DND-41 (cell line): ENCODE measurements around the gene MAFB.

Experiments
- ATAC-seq: fragments of 200-7000 bp; cut with Tn5 transposase; 3 replicates; pipeline ENCODE4 v1.9.1; 2021; ENCODE audit warnings: low read depth; ENCODE audit not compliant: insufficient read depth
- DNase-seq: peaks from one replicate; pipeline ENCODE4 v3.0.0-alpha.2; 2020
- H2AFZ ChIP-seq: 2 replicates; pipeline ENCODE4 v1.6.0; 2012; ENCODE audit warnings: low read depth, low read length
- H3K27ac ChIP-seq: 2 replicates; pipeline ENCODE4 v1.5.1; 2012; ENCODE audit warnings: low read length, inconsistent platforms
- H3K27me3 ChIP-seq: fragments of 200-600 bp; sonication (generic); 2 replicates; pipeline ENCODE4 v1.6.0; 2012; ENCODE audit warnings: low read length, mild to moderate bottlenecking, inconsistent platforms; ENCODE audit not compliant: insufficient read depth, poor library complexity
- H3K36me3 ChIP-seq: 2 replicates; pipeline ENCODE4 v1.5.1; 2012; ENCODE audit warnings: low read length, inconsistent platforms; ENCODE audit not compliant: insufficient read depth
- H3K4me1 ChIP-seq: 2 replicates; pipeline ENCODE4 v1.5.1; 2012; ENCODE audit warnings: mild to moderate bottlenecking, low read length; ENCODE audit not compliant: insufficient read depth
- H3K4me2 ChIP-seq: 2 replicates; pipeline ENCODE4 v1.6.0; 2012; ENCODE audit warnings: mild to moderate bottlenecking, moderate library complexity, low read length, inconsistent platforms; ENCODE audit not compliant: insufficient read depth
- H3K4me3 ChIP-seq, 2 experiments: fragments of 200-600 bp in 1 of 2; shearing (Covaris generic) in 1 of 2; 2 replicates each; pipeline ENCODE4 v1.5.1; 2012 to 2016; ENCODE audit warnings: inconsistent platforms in 2 of 2, low read length in 2 of 2, mild to moderate bottlenecking in 2 of 2, low read depth in 1 of 2, moderate library complexity in 1 of 2
- H3K79me2 ChIP-seq: 2 replicates; pipeline ENCODE4 v1.6.0; 2012; ENCODE audit warnings: low read length, inconsistent platforms; ENCODE audit not compliant: insufficient read depth
- H3K9ac ChIP-seq: 2 replicates; pipeline ENCODE4 v1.6.0; 2012; ENCODE audit warnings: low read depth, mild to moderate bottlenecking, inconsistent platforms, low read length, moderate library complexity
- H3K9me3 ChIP-seq: 2 replicates; pipeline ENCODE4 v1.5.1; 2012; ENCODE audit warnings: low read length, moderate library complexity, mild to moderate bottlenecking, inconsistent platforms; ENCODE audit not compliant: insufficient read depth, severe bottlenecking
- H4K20me1 ChIP-seq: 2 replicates; pipeline ENCODE4 v1.6.0; 2012; ENCODE audit warnings: low read length; ENCODE audit not compliant: insufficient read depth
- CTCF ChIP-seq: IDR thresholded peaks from 2 replicates; pipeline ENCODE4 v1.5.1; 2012; ENCODE audit warnings: borderline replicate concordance, low read length, moderate library complexity, mild to moderate bottlenecking; ENCODE audit not compliant: poor library complexity, severe bottlenecking; ENCODE audit errors: extremely low read depth
- EZH2 ChIP-seq: IDR thresholded peaks from 3 replicates; pipeline ENCODE4 v1.6.1; 2012; ENCODE audit warnings: borderline replicate concordance, low read depth, mild to moderate bottlenecking, moderate library complexity, low read length, inconsistent platforms; ENCODE audit not compliant: severe bottlenecking

MAFB gene

GRCh38 chr20:40694246-40694645 lies 5.2 kb upstream of the MAFB start:
- H3K9me3 ChIP-seq, result no peaks in the 10 kb centered on the region
- DNase-seq (no peak), ATAC-seq (no peak)
- H3K4me3 ChIP-seq, result no peak overlapping the region
- TF ChIP-seq CTCF (no peak), EZH2 (no peak)
- no peak overlapping the region for H3K27ac ChIP-seq
- peaks cover 11% of the 10 kb centered on the region for H3K4me1 ChIP-seq
- H3K9ac ChIP-seq, result no peak overlapping the region
- no peak overlapping the region for H3K4me2 ChIP-seq
- H3K36me3 ChIP-seq, result no peaks in the 10 kb centered on the region
- H3K79me2 ChIP-seq, result no peaks in the 10 kb centered on the region
- H3K27me3 ChIP-seq, result peaks cover 5% of the 10 kb centered on the region
- no peak overlapping the region for H2AFZ ChIP-seq
- H4K20me1 ChIP-seq, result no peaks in the 10 kb centered on the region

DNA sequence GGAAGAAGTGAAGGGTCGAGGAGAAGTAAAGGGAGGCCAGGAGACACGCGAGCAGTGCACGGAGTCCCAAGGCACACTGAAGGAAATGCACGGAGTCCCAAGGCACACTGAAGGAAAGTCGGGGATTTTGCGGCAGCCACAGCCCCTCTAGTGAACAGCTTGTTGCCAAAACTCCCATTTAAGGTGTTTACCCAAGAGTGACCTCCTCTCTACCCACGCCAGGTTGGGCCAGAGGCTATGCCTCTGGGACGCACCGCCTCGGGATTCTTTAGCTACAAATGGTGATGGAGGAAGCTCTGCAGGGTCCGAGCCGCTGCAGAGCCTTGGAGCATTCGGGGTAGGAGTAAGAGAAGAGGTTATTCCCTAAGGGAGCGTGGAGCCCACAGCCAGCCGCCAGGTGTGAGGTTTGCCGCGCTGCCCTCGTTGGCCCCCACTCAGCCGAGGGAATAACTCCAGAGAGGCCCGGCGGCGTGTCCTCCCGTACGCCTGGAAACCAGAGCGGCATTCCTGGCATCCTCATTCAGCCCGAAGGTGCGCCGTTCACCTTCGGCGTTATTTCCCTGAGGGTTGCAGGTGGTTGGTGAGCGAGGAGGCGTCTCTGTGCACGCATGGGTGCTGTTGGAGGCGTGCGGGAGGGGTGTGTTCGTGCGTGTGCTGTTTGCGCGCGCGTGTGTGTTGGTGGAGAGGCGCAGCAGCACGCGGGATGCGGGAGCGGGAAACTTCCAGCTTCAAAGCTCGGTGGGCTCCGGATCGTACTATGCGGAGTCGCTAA lies 3.4 kb upstream of the MAFB start:
- no peak overlapping the region for H3K9ac ChIP-seq
- H3K27me3 ChIP-seq, result peaks cover 3% of the 10 kb centered on the region
- H3K4me1 ChIP-seq, result peaks cover 24% of the 10 kb centered on the region
- no peak overlapping the region for H3K4me3 ChIP-seq
- ATAC-seq (no peak), DNase-seq (no peak)
- no peak overlapping the region for H3K4me2 ChIP-seq
- no peaks in the 10 kb centered on the region for H4K20me1 ChIP-seq
- H2AFZ ChIP-seq, result no peak overlapping the region
- no peaks in the 10 kb centered on the region for H3K36me3 ChIP-seq
- no peaks in the 10 kb centered on the region for H3K79me2 ChIP-seq
- no peak overlapping the region for H3K27ac ChIP-seq
- no peaks in the 10 kb centered on the region for H3K9me3 ChIP-seq
- TF ChIP-seq EZH2 (no peak), CTCF (no peak)

- Histone ChIP-seq H3K9ac (no peak overlapping the region), H3K27me3 (peaks cover 3% of the 10 kb centered on the region), H4K20me1 (no peaks in the 10 kb centered on the region), H3K4me3 (no peak overlapping the region), H2AFZ (no peak overlapping the region), H3K36me3 (no peaks in the 10 kb centered on the region), H3K9me3 (no peaks in the 10 kb centered on the region), H3K4me1 (peaks cover 24% of the 10 kb centered on the region), H3K27ac (no peak overlapping the region), H3K4me2 (no peak overlapping the region), H3K79me2 (no peaks in the 10 kb centered on the region)
- DNase-seq, result no peak
- ATAC-seq, result no peak
- no peak for TF ChIP-seq EZH2
- TF ChIP-seq CTCF, result no peak
Measured at GRCh38 chr20:40691566-40692239, 2.7 kb upstream of the MAFB start.
